HG03039 (cell line): ENCODE data around the gene DIRAS3.
"Not testable (repeated sequence)": the region's sequence is repeated elsewhere in the genome, so short reads cannot be mapped to it uniquely, and the experiment has no call there.

Experiments used
- ATAC-seq: cut with Tn5 transposase; IDR thresholded peaks from one replicate; pipeline ENCODE4 v1.9.1; 2021; ENCODE audit warnings: mild to moderate bottlenecking, moderate library complexity; ENCODE audit not compliant: unreplicated experiment

DIRAS3 gene, protein sequence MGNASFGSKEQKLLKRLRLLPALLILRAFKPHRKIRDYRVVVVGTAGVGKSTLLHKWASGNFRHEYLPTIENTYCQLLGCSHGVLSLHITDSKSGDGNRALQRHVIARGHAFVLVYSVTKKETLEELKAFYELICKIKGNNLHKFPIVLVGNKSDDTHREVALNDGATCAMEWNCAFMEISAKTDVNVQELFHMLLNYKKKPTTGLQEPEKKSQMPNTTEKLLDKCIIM

DNA sequence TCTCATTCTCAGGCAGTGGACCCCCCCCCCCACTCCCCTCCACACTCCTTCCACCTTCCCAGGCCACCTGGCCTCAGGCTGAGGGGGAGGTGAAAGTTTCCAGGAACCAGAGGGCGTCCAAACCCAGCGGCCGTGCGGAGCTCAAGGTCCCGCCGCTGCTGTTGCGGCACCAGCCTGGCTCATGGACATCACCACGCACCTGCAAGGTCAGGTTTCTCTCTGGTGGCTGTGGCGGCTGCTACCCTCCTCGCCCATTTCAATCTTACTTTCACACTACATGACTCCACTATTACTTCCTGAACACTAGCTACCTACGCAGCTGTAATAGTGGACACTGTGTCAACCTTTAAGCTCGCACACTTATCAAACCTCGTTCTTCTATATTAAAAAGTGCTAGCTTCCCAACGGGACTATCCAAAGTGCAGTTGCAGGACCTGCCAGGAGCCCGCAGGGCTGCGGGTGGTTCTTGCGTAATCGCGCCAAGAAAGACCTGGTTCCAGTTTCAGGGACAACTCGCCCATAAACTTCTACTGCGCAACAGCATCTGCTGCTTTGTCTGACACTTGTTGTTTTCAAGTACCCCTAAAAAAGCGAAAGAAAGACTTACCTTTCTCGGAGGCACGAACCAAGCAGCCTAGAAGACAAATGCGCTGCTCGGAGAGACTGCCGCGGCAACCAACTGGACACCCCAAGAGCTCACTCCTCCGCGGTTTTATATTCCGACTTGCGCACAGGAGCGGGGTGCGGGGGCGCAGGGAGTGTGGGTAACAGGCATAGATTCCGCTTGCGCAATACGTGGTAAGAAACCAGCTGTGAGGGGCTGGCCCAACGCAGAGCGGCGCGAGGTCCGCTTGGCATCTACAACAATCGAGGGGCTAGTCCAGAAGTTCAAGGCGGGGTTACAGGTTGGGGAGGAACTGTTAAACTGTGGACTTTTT is at the start of gene DIRAS3:
DIRAS3 (minus strand) TSS at position 687 of the 938 bp plus-strand sequence. CDS start 3,330 bp downstream, outside the sequence.
- no peak for ATAC-seq

- ATAC-seq = no peak
These were observed 43.3 kb upstream of the DIRAS3 start for GRCh38 chr1:68093737-68094136.

DNA sequence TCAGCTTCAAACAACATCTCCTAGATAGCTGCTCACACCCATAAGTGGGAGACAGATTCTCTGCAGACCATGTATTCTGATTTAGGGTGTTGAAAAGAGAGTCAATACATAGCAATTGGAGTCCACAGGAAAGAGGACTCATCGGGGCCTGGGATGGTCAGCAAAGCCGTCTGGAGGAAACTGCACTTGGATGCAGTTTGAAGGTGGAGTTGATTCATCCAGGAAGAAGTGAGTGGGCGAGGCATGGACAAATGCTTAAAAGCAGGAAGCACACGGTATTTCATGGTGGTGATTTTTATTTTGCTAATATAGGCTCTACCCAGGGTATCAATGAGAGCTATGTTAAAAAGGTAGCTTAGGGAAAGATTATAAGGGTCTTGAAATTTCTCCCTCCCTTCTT is 36.8 kb upstream of the DIRAS3 start:
- ATAC-seq = no peak

DNA sequence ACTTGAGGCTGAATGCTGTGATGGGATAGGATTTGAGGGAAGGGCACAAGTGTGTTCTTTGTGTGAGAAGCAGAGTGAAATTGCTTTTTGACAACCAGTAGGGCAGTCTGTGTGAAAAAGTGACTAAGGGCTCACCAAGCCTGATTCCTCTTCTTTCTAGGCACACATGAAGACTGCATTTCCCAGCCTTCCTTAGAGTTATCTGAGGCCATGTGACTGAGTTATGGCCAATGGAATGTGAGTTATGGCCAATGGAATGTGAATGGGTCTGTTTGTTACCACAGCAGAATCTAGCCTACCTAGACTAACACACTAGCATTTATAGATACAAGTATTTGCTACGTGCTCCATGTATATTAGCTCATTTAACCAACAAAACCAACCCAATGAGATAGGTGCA is 35.3 kb upstream of the DIRAS3 start:
- ATAC-seq = no peak

DNA sequence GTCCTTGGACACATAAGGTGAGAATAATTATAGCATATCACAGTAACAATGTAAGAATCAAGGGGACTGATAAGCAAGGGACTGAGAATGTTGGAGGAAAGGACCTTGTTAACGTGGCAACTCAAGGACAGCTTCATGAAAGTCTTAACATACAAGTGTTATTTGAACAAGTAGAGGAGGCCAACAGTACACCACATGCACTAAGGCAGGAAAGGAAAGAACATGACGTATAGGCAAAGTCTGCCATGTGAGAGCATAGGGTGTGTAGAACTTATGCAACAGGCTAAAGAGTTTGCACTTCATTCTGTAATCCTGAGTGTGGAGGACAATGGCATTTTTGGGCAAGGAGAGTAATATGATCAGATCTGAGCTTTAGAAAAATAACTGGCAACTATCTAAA is 33.3 kb upstream of the DIRAS3 start:
- no peak for ATAC-seq

DNA sequence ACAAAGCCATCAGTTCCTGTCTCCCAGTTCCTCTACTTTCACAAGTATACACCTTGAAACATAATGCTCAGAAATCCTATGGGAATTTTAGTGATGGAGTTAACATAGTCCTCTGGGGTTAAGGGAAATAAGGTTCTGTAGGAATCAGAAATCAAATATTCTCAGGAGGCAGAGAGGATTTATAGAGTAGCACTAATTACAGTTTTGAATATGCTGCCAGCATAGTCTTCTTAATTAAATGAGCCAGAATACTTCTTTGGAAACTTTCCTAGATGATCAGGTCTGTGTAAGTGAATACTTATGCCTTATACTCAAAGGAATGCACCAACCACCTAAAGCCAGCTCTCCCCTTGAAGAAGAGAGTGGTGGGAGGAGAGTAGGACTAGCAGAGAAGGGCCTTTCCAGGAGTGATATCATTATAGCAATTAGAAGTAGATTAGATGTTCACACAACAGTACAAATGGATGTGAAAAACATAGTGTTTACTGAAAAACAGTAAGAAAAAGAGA is 31.4 kb upstream of the DIRAS3 start:
- no peak for ATAC-seq

DNA sequence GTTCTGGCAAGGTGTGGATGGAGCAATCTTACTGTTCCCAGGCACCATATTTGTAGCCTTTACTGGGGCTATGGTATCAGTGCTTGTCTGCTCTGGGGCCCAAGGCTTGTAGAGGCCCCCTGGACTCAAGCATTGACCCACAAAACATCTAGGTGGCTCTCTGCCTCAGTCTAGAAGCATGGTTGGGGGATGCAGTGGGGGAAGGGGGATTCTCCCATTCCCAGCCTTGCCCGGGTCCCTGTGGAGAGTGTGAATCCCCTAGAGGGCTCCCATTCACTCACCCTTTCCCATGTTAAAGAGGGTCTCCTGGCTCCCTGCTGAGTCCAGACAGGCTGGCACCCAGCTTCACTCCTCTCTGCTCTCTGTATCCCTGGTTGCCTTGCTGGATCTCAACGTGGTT is 28.2 kb upstream of the DIRAS3 start:
- no peak for ATAC-seq

GRCh38 chr1:68074472-68074871 is 24.0 kb upstream of the DIRAS3 start:
- no peak for ATAC-seq

- ATAC-seq = no peak
These were observed 15.3 kb upstream of the DIRAS3 start for GRCh38 chr1:68065766-68066165.

DNA sequence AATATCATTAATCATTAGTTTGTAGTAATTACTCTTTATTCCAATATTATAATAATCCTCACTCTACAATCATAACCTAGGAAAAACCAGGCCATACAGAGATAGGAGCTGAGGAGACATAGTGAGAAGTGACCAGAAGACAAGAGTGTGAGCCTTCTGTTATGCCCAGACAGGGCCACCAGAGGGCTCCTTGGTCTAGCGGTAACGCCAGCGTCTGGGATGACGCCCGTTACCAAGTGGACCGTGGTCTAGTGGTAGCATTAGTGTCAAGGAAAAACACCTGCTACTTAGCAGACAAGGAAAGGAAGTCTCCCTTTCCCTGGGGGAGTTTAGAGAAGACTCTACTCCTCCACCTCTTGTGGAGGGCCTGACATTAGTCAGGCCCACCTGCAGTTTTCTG is 7.6 kb upstream of the DIRAS3 start:
- not testable (repeated sequence) for ATAC-seq

DNA sequence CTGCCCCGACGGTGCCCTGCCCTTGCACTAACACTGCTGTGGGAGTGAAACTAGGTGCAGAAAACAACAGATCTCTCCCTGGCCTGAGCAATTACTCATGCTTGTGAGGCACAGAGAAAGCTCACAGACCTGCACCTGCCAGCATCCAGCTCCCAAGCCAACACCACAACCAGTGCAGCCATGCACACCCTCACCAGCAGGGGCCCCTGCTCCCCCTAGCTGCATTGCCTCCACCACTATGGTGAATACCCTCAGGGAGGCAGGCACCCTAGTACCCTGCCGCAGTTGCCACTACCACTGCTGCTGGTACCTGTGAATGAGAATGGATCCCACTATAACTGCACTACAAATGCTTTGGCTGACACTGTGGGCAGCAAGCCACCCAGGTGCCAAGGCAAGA is 7.1 kb upstream of the DIRAS3 start:
- ATAC-seq = no peak

GRCh38 chr1:68057050-68057449 is 6.6 kb upstream of the DIRAS3 start:
- no peak for ATAC-seq

DNA sequence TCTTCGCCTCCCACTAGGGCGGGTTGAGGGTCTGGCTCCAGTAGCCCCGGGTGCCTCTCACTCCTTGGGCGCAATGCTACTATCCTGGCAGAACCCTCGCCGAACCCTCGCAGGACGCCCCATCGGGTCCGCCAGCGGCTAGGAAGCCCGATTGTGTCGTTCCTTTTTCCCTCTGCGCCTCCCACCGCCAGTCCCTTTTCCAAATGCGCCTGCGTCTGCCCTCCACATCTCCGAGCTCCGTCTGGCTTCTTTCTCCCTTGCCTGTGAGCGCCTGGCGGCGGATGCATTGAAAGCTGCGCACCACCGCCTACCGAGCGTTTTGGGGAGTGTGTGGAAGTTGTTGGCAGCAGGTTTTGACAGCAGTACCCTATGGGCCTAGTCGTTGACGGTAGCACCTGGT is 1.0 kb upstream of the DIRAS3 start:
- ATAC-seq = no peak

DNA sequence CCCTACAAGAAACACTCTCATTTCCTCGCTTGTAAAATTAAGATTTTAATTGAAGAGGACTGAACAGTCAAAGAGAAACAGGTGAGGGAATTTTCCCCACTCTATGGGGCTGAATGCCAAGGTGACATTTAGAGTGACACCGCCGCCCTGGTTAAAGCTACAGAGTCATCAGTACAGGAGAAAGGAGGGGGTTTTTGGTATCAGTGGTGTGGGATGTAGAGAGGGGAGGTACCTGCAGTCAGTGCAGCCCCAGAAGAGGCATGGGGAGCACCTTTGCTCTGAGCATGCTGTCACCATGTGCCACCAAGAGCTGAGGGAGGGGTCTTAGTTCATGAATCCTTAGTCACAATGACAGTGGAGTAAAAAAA is 2.8 kb downstream of the DIRAS3 start:
- no peak for ATAC-seq

GRCh38 chr1:68046885-68047658 is 3.4 kb downstream of the DIRAS3 start:
- no peak for ATAC-seq

- no peak for ATAC-seq
These were observed 4.0 kb downstream of the DIRAS3 start for GRCh38 chr1:68046423-68046822.

- no peak for ATAC-seq
These were observed 4.8 kb downstream of the DIRAS3 start for GRCh38 chr1:68045511-68046180.

- ATAC-seq = no peak
These were observed 6.9 kb downstream of the DIRAS3 start for GRCh38 chr1:68043443-68044090.

- no peak for ATAC-seq
These were observed 13.5 kb downstream of the DIRAS3 start for GRCh38 chr1:68036946-68037345.

DNA sequence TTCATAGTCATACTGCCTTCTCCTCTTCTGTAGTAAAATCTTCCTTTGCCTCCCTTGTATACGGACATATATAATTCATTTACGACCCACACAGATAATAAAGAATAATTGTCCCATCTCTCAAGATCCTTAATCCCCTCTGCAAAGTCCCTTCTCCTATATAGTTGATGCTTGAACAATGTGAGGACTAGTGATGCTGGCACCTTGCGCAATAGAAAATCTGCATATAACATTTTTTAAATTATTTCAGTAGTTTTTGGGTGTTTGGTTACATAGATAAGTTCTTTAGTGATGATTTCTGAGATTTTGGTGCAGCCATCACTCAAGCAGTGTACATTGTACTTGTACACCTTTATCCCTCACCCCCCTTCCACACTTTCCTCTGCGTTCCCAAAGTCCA is 21.0 kb downstream of the DIRAS3 start:
- ATAC-seq = no peak
